Stimulated activated CD8-positive, alpha-beta memory T cell treated with anti-CD3 and anti-CD28 coated beads, Interleukin-12 subunit alpha, Interleukin-12 subunit beta, amount 100 ng/mL, for 24 hours (primary cell): ENCODE data around the gene SUPT3H.

ENCODE experiments used
- DNase-seq: peaks from one replicate; pipeline ENCODE4 v3.0.0-alpha.2; 2020; ENCODE audit errors: extremely low read depth

Gene SUPT3H

GRCh38 chr6:45118754-45119153, 259.0 kb downstream of the SUPT3H start:
- DNase-seq = no peak

- DNase-seq = no peak
These were observed 260.9 kb downstream of the SUPT3H start for GRCh38 chr6:45116714-45117410.

GRCh38 chr6:45115696-45116095, 262.0 kb downstream of the SUPT3H start:
- no peak for DNase-seq

- no peak for DNase-seq
These were observed 265.0 kb downstream of the SUPT3H start for GRCh38 chr6:45112711-45113110.

- DNase-seq = no peak
These were observed 268.2 kb downstream of the SUPT3H start for GRCh38 chr6:45109551-45109950.

GRCh38 chr6:45105170-45105820, 272.4 kb downstream of the SUPT3H start:
- DNase-seq = no peak

GRCh38 chr6:45104429-45104828, 273.3 kb downstream of the SUPT3H start:
- DNase-seq = no peak

GRCh38 chr6:45098256-45098655, 279.5 kb downstream of the SUPT3H start:
- no peak for DNase-seq

- DNase-seq = no peak
These were observed 282.9 kb downstream of the SUPT3H start for GRCh38 chr6:45094831-45095230.

- no peak for DNase-seq
These were observed 285.6 kb downstream of the SUPT3H start for GRCh38 chr6:45092135-45092534.

GRCh38 chr6:45086360-45087084, 291.2 kb downstream of the SUPT3H start:
- DNase-seq = no peak

- no peak for DNase-seq
These were observed 293.5 kb downstream of the SUPT3H start for GRCh38 chr6:45084257-45084656.

- DNase-seq = no peak
These were observed 295.6 kb downstream of the SUPT3H start for GRCh38 chr6:45082091-45082490.

GRCh38 chr6:45081634-45082033, 296.1 kb downstream of the SUPT3H start:
- no peak for DNase-seq

GRCh38 chr6:45078432-45078831, 299.3 kb downstream of the SUPT3H start:
- no peak for DNase-seq

- no peak for DNase-seq
These were observed 301.4 kb downstream of the SUPT3H start for GRCh38 chr6:45076217-45076930.

- no peak for DNase-seq
These were observed 302.5 kb downstream of the SUPT3H start for GRCh38 chr6:45075246-45075645.

GRCh38 chr6:45074439-45074838, 303.3 kb downstream of the SUPT3H start:
- no peak for DNase-seq

GRCh38 chr6:45073771-45074170, 304.0 kb downstream of the SUPT3H start:
- no peak for DNase-seq

- DNase-seq = no peak
These were observed 305.1 kb downstream of the SUPT3H start for GRCh38 chr6:45072673-45073072.

- no peak for DNase-seq
These were observed 305.7 kb downstream of the SUPT3H start for GRCh38 chr6:45072016-45072415.

- DNase-seq = no peak
These were observed 308.6 kb downstream of the SUPT3H start for GRCh38 chr6:45069091-45069490.
